GM12878 (cell line): ENCODE measurements around the gene FAM81B. TPM values are rescaled to one million over a fixed set of nuclear protein-coding genes. Genes with fewer than 3 reads are reported as not detected.

Experiments
- ATAC-seq: fragments of 200-7000 bp; cut with Tn5 transposase; 3 replicates; pipeline ENCODE4 v1.9.1; 2020; ENCODE audit warnings: mild to moderate bottlenecking, moderate library complexity
- BruUV-seq: library from RNA; stranded (reverse); fragments of 400-500 nt; replicated peaks from 2 replicates; lab custom pipeline; 2021; lab: Mats Ljungman, UMichigan
- CTCF ChIA-PET: fragments of 300-600 bp; sonication (Branson Sonifier 250); formaldehyde crosslinking; extraction: SDS; loops from one replicate; lab custom pipeline; 2021; ENCODE audit warnings: inconsistent platforms; lab: Yijun Ruan, JAX
- POLR2A ChIA-PET: fragments of 350-600 bp; formaldehyde crosslinking; extraction: SDS; loops from one replicate; lab custom pipeline; 2021; ENCODE audit warnings: inconsistent platforms; lab: Charles Lee
- RAD21 ChIA-PET: fragments of 300-600 bp; sonication (Branson Sonifier 250); formaldehyde crosslinking; loops from one replicate; lab custom pipeline; 2023; ENCODE audit warnings: antibody characterized with exemption; ENCODE audit not compliant: unreplicated experiment; lab: Charles Lee
- SMC1A ChIA-PET: fragments of 300-600 bp; sonication (Branson Sonifier 250); formaldehyde crosslinking; loops from one replicate; lab custom pipeline; 2023; ENCODE audit not compliant: unreplicated experiment, uncharacterized antibody; lab: Charles Lee
- DNase-seq: peaks from one replicate; pipeline ENCODE4 v3.0.0-alpha.2; 2011; ENCODE audit warnings: low read depth, low spot score
- FAIRE-seq: peaks from 3 replicates; lab custom pipeline; 2011; peaks lifted over from hg19 to GRCh38; lab: Jason Lieb, UNC
- H2AFZ ChIP-seq: 2 replicates; pipeline ENCODE4 v1.6.0; 2011; ENCODE audit warnings: low read depth, low read length, control low read depth; ENCODE audit not compliant: control insufficient read depth
- H3K27ac ChIP-seq: 2 replicates; pipeline ENCODE4 v1.5.1; 2011; ENCODE audit warnings: control low read depth; ENCODE audit not compliant: control insufficient read depth, insufficient read depth
- H3K27me3 ChIP-seq, 2 experiments: replicated peaks in 1 of 2; 2 replicates each; pipeline versions ENCODE4 v1.6.0 to v1.6.1; 2011; ENCODE audit warnings: low read length in 1 of 2; ENCODE audit not compliant: control insufficient read depth in 2 of 2, insufficient read depth in 2 of 2
- H3K36me3 ChIP-seq, 2 experiments: 2 replicates each; pipeline ENCODE4 v1.5.1; 2011; ENCODE audit warnings: low read length in 1 of 2; ENCODE audit not compliant: control insufficient read depth in 2 of 2, insufficient read depth in 2 of 2
- H3K4me1 ChIP-seq: 2 replicates; pipeline ENCODE4 v1.6.1; 2011; ENCODE audit warnings: mild to moderate bottlenecking, low read length, moderate library complexity, mixed read lengths; ENCODE audit not compliant: control insufficient read depth, insufficient read depth
- H3K4me2 ChIP-seq: 2 replicates; pipeline ENCODE4 v1.6.0; 2011; ENCODE audit warnings: control low read depth; ENCODE audit not compliant: control insufficient read depth, insufficient read depth
- H3K4me3 ChIP-seq: fragments of 200-600 bp; sonication (generic); 2 replicates; pipeline ENCODE4 v1.5.1; 2016
- H3K79me2 ChIP-seq: 2 replicates; pipeline ENCODE4 v1.6.0; 2011; ENCODE audit warnings: low read length; ENCODE audit not compliant: control insufficient read depth, insufficient read depth
- H3K9ac ChIP-seq: 2 replicates; pipeline ENCODE4 v1.8.0; 2011; ENCODE audit warnings: low read length, control low read depth, mixed read lengths; ENCODE audit not compliant: control insufficient read depth, insufficient read depth
- H3K9me3 ChIP-seq: replicated peaks from 3 replicates; pipeline ENCODE4 v1.5.1; 2011; ENCODE audit warnings: mild to moderate bottlenecking, low read length; ENCODE audit not compliant: control insufficient read depth, insufficient read depth
- H4K20me1 ChIP-seq: 2 replicates; pipeline ENCODE4 v1.6.0; 2011; ENCODE audit not compliant: control insufficient read depth, insufficient read depth
- ASH2L ChIP-seq: fragments of 300-600, 200-600 bp; sonication (generic); IDR thresholded peaks from 2 replicates; pipeline ENCODE4 v1.6.1; 2017; ENCODE audit warnings: low read depth, mild to moderate bottlenecking, borderline replicate concordance
- BCL11A ChIP-seq: IDR thresholded peaks from 2 replicates; pipeline ENCODE4 v1.6.1; 2011; ENCODE audit warnings: low read depth, low read length
- CBX5 ChIP-seq: sonication (generic); IDR thresholded peaks from 2 replicates; pipeline ENCODE4 v1.6.1; 2016; ENCODE audit warnings: low read depth, moderate library complexity, mild to moderate bottlenecking, inconsistent platforms
- CHD4 ChIP-seq: fragments of 200-600 bp; sonication (generic); IDR thresholded peaks from 2 replicates; pipeline ENCODE4 v1.6.1; 2016; ENCODE audit warnings: mild to moderate bottlenecking
- CREB1 ChIP-seq: IDR thresholded peaks from 2 replicates; pipeline ENCODE4 v1.6.1; 2012; ENCODE audit warnings: low read depth, mild to moderate bottlenecking, inconsistent platforms
- ETV6 ChIP-seq, 2 experiments: fragments of 450-650 bp in 1 of 2; IDR thresholded peaks in 1 of 2; conservative IDR thresholded peaks in 1 of 2; 2 replicates each; pipeline ENCODE4 v1.6.1; 2014; ENCODE audit warnings: antibody characterized with exemption in 1 of 2, borderline replicate concordance in 1 of 2, low read depth in 1 of 2, mild to moderate bottlenecking in 1 of 2, moderate library complexity in 1 of 2
- NFYB ChIP-seq: IDR thresholded peaks from 2 replicates; pipeline ENCODE4 v1.6.1; 2011; ENCODE audit warnings: low read depth, mild to moderate bottlenecking, low read length, improper control_type of control experiment, moderate library complexity; ENCODE audit not compliant: insufficient read depth
- NR2C2 ChIP-seq: IDR thresholded peaks from 2 replicates; pipeline ENCODE4 v1.6.1; 2011; ENCODE audit warnings: borderline replicate concordance, low read depth; ENCODE audit not compliant: control insufficient read depth, insufficient read length
- NR2F1 ChIP-seq: fragments of 450-650 bp; conservative IDR thresholded peaks from 2 replicates; pipeline ENCODE4 v1.6.1; 2017; ENCODE audit warnings: mild to moderate bottlenecking
- SMAD1 ChIP-seq: fragments of 450-650 bp; IDR thresholded peaks from 2 replicates; pipeline ENCODE4 v1.6.1; 2018; ENCODE audit warnings: mild to moderate bottlenecking, low read depth; ENCODE audit not compliant: partially characterized antibody
- SMAD5 ChIP-seq: IDR thresholded peaks from 2 replicates; pipeline ENCODE4 v1.6.1; 2016; ENCODE audit warnings: antibody characterized with exemption, low read depth
- SMARCA5 ChIP-seq: fragments of 450-650 bp; IDR thresholded peaks from 2 replicates; pipeline ENCODE4 v1.6.1; 2017; ENCODE audit warnings: mild to moderate bottlenecking
- SREBF2 ChIP-seq: IDR thresholded peaks from 2 replicates; pipeline ENCODE4 v1.6.1; 2012; ENCODE audit warnings: mild to moderate bottlenecking, low read length
- TCF3 ChIP-seq: IDR thresholded peaks from 2 replicates; pipeline ENCODE4 v1.6.1; 2012; ENCODE audit warnings: low read depth, mild to moderate bottlenecking, low read length, borderline replicate concordance; ENCODE audit not compliant: insufficient read depth
- YY1 ChIP-seq: IDR thresholded peaks from 2 replicates; pipeline ENCODE4 v1.6.1; 2011; ENCODE audit warnings: low read depth, mild to moderate bottlenecking, low read length
- ZBED1 ChIP-seq: IDR thresholded peaks from 2 replicates; pipeline ENCODE4 v1.6.1; 2016; ENCODE audit warnings: borderline replicate concordance
- ZSCAN29 ChIP-seq: fragments of 450-650 bp; IDR thresholded peaks from 2 replicates; pipeline ENCODE4 v1.6.1; 2017; ENCODE audit warnings: mild to moderate bottlenecking, moderate library complexity
- ZZZ3 ChIP-seq: IDR thresholded peaks from 2 replicates; pipeline ENCODE4 v1.6.1; 2011; ENCODE audit warnings: low read depth; ENCODE audit not compliant: control insufficient read depth, insufficient read length
- WGBS: methylation state at CpG from one replicate; pipeline ENCODE4 v1.1.6; 2016; ENCODE audit warnings: low lambda C conversion rate; ENCODE audit not compliant: insufficient replicate concordance, insufficient coverage; ENCODE audit errors: missing lambda C conversion rate; 5-methylcytosine and 5-hydroxymethylcytosine counted together
- in situ Hi-C: fragments of 300-500 bp; cut with MboI; formaldehyde crosslinking; loops from 9 replicates; pipeline ENCODE4 v1.14.3; 2018; ENCODE audit warnings: mixed read lengths
- intact Hi-C: fragments of 100-400 bp; cut with micrococcal nuclease; formaldehyde crosslinking; loops from one replicate; pipeline ENCODE4 v1.14.2; 2022; ENCODE audit not compliant: unreplicated experiment
- polyA plus RNA-seq, 11 experiments: library from polyadenylated mRNA; depleted of rRNA in 4 of 11; unstranded in 6 of 11; stranded (reverse) in 5 of 11; fragments of >200 nt; fragmentation: Nextera tagmentation in 4 of 11; fragmentation: Illumina TruSeq in 1 of 11; extraction: Ambion mirVana in 4 of 11; extraction: Trizol in 1 of 11; gene quantifications; 1 replicate in 1 of 11; 2 replicates in 10 of 11; pipeline versions ENCODE4 v1.2.1 to v1.2.3, GENCODE V29; 2011 to 2016; ENCODE audit warnings: inconsistent platforms in 2 of 11, missing spikeins in 2 of 11, low read depth in 1 of 11
- total RNA-seq, 4 experiments: library from RNA; depleted of rRNA in 3 of 4; stranded (reverse); fragments of >200 nt in 3 of 4; fragmentation: Illumina TruSeq in 1 of 4; extraction: Trizol in 1 of 4; gene quantifications; 2 replicates each; pipeline versions ENCODE4 v1.2.1 to v1.2.3, GENCODE V29; 2013 to 2021

Gene FAM81B
- total and polyA plus RNA-seq, 10 of the 15 experiments (the other 5 are each of a cell fraction or from before 2014, with no cell fraction given), result not detected

DNA sequence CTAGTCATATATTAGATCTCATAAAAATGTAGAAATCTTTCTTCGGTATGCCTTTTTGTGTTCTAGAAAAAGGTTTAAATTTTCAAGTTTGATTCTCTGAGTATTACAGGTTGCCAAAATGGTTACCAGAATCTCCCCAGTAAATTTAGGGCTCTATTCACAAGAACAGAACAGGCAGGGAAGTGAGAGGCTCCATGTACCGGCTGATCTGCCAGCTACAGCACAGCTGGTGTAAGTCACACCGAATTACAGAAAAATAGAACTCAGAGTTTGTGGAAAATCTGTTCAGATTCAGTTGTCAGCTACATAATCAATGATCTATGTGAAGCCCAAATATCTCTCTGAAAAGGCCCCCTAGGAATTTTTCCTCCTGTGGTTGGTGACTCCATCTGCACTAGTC lies 10.5 kb downstream of the FAM81B start:
- TF ChIP-seq NR2C2 (no peak), SMARCA5 (no peak), CHD4 (no peak), NR2F1 (no peak), SREBF2 (no peak), SMAD1 (no peak), CBX5 (no peak), TCF3 (no peak)
- peaks cover 0 to 4% of the 10 kb centered on the region in 2 experiments; a peak in 2 of 4 replicates for H3K27me3 ChIP-seq
- H3K9me3 ChIP-seq, result no peaks in the 10 kb centered on the region; the same call in 2 of the 3 replicates
- WGBS, result 29% methylated on average over 3 of the region's 3 CpGs
- no peak overlapping the region for H2AFZ ChIP-seq
- ChIA-PET POLR2A (no interaction called here), SMC1A (interaction anchor here (1.0 kb wide), 1 partner anchor 8 kb away, joined by 3 read pairs; no protein-coding TSS in a partner anchor), RAD21 (no interaction called here), CTCF (no interaction called here)
- no peak overlapping the region for H3K27ac ChIP-seq
- in situ Hi-C loops (no loop called here), intact Hi-C loops (no loop called here)
- H3K4me2 ChIP-seq, result no peak overlapping the region
- no peak for DNase-seq
- BruUV-seq, result no TSS peak
- H3K4me1 ChIP-seq, result no peaks in the 10 kb centered on the region
- H4K20me1 ChIP-seq, result no peaks in the 10 kb centered on the region
- H3K79me2 ChIP-seq, result no peaks in the 10 kb centered on the region
- ATAC-seq, result no peak
- FAIRE-seq, result no peak
- no peaks in the 10 kb centered on the region for H3K36me3 ChIP-seq
- H3K4me3 ChIP-seq, result no peak overlapping the region
- H3K9ac ChIP-seq, result no peak overlapping the region

DNA sequence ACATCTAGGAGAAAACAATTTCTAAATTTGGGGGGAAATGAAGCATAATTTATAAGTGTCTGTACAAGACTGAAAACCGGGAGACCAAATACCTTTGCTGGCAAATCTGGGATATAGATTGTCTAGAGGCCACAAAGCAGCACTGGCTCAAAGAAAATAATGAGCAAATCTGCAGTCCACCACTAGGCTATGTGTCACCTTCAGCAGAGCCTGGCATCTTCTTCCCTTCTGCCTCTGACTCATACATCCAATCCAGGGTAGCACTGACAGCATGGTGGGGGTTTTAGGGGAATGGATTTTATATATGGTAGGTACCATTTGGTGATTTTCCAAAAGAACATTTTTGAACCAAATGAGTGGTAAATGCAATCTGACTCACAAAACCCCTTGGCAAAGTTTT lies 12.8 kb downstream of the FAM81B start:
- no peaks in the 10 kb centered on the region for H3K79me2 ChIP-seq
- H3K9ac ChIP-seq, result no peak overlapping the region
- POLR2A ChIA-PET, result no interaction called here
- peaks cover 0 to 4% of the 10 kb centered on the region in 2 experiments; a peak in 2 of 4 replicates for H3K27me3 ChIP-seq
- no peak overlapping the region for H2AFZ ChIP-seq
- SMC1A ChIA-PET, result no interaction called here
- DNase-seq, result no peak
- TF ChIP-seq CREB1 (no peak), YY1 (no peak), NFYB (no peak), ZZZ3 (no peak), ASH2L (no peak), ZSCAN29 (no peak), BCL11A (no peak), ZBED1 (no peak), ETV6 (conservative IDR thresholded peaks at IDR 0.05 in 1 of 2, IDR thresholded peaks at IDR 0.05 in 1 of 2; ENCODE audit: borderline replicate concordance in 1 of 2, low read depth in 1 of 2) (no peak), SMAD5 (no peak)
- TF ChIP-seq, all 136 proteins: peak for 0
- ATAC-seq (no peak), FAIRE-seq (no peak)
- Histone ChIP-seq H3K9me3 (no peaks in the 10 kb centered on the region; the same call in 2 of the 3 replicates), H3K4me2 (no peak overlapping the region), H4K20me1 (no peaks in the 10 kb centered on the region), H3K27ac (no peak overlapping the region), H3K4me3 (no peak overlapping the region), H3K4me1 (no peaks in the 10 kb centered on the region), H3K36me3 (no peaks in the 10 kb centered on the region)
- WGBS, result 0% methylated on average over 1 of the region's 1 CpG
- in situ Hi-C loops (no loop called here), intact Hi-C loops (no loop called here)
- RAD21 ChIA-PET, result no interaction called here
- BruUV-seq, result no TSS peak
- CTCF ChIA-PET, result no interaction called here
